Panc1 (cell line): ENCODE data around the gene CLK2.

Source experiments
- CTCF ChIP-seq: fragments of 450-650 bp; IDR thresholded peaks from 2 replicates; pipeline ENCODE4 v1.5.1; 2017; ENCODE audit warnings: mild to moderate bottlenecking
- TF ChIP-seq, protein P1 (sequence below), 2 experiments: IDR thresholded peaks; 2 replicates each; pipeline ENCODE4 v1.6.1; 2011 to 2012; ENCODE audit warnings: low read depth in 2 of 2, control low read depth in 1 of 2, low read length in 1 of 2, mild to moderate bottlenecking in 1 of 2, moderate library complexity in 1 of 2; ENCODE audit not compliant: insufficient read depth in 1 of 2

DNA sequence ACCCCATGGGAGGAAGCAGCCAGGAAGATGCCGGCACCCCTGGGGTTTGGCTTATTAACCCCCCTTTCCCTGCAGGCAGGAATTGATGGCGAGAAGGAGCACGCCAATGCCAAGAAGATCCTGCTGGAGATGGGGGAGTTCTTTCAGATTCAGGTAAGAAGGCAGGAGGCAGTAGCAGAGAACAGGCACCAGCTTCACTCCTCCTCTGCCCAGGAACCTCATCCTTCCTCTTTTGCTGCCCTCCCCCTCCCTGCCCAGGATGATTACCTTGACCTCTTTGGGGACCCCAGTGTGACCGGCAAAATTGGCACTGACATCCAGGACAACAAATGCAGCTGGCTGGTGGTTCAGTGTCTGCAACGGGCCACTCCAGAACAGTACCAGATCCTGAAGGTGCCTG, 46.2 kb upstream of the CLK2 start:
- TF ChIP-seq, protein P1, sequence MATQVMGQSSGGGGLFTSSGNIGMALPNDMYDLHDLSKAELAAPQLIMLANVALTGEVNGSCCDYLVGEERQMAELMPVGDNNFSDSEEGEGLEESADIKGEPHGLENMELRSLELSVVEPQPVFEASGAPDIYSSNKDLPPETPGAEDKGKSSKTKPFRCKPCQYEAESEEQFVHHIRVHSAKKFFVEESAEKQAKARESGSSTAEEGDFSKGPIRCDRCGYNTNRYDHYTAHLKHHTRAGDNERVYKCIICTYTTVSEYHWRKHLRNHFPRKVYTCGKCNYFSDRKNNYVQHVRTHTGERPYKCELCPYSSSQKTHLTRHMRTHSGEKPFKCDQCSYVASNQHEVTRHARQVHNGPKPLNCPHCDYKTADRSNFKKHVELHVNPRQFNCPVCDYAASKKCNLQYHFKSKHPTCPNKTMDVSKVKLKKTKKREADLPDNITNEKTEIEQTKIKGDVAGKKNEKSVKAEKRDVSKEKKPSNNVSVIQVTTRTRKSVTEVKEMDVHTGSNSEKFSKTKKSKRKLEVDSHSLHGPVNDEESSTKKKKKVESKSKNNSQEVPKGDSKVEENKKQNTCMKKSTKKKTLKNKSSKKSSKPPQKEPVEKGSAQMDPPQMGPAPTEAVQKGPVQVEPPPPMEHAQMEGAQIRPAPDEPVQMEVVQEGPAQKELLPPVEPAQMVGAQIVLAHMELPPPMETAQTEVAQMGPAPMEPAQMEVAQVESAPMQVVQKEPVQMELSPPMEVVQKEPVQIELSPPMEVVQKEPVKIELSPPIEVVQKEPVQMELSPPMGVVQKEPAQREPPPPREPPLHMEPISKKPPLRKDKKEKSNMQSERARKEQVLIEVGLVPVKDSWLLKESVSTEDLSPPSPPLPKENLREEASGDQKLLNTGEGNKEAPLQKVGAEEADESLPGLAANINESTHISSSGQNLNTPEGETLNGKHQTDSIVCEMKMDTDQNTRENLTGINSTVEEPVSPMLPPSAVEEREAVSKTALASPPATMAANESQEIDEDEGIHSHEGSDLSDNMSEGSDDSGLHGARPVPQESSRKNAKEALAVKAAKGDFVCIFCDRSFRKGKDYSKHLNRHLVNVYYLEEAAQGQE (IDR thresholded peaks at IDR 0.05; ENCODE audit: insufficient read depth in 1 of 2, low read depth in 2 of 2, low read length in 1 of 2): no peak
- TF ChIP-seq CTCF: no peak
